Mucosa of descending colon (tissue), 3 donors: ENCODE measurements around the gene WEE1. TPM values are rescaled to one million over a fixed set of nuclear protein-coding genes. Genes with fewer than 3 reads are reported as not detected.

Experiments
- ATAC-seq: fragments of 200-7000 bp; cut with Tn5 transposase; one replicate; pipeline ENCODE4 v1.9.1; 2020; ENCODE audit warnings: mild to moderate bottlenecking, moderate library complexity
- DNase-seq, 3 donors: peaks; one replicate each; pipeline ENCODE4 v3.0.0-alpha.2; 2020
- H3K36me3 ChIP-seq: fragments of 200-600 bp; one replicate; pipeline ENCODE4 v1.8.0; 2021; ENCODE audit warnings: low read depth, mild to moderate bottlenecking
- H3K4me1 ChIP-seq: fragments of 200-600 bp; one replicate; pipeline ENCODE4 v1.8.0; 2021; ENCODE audit warnings: low read depth, mild to moderate bottlenecking
- H3K4me3 ChIP-seq: fragments of 200-600 bp; one replicate; pipeline ENCODE4 v1.8.0; 2021; ENCODE audit warnings: mild to moderate bottlenecking
- H3K9me3 ChIP-seq: fragments of 200-600 bp; one replicate; pipeline ENCODE4 v1.8.0; 2021; ENCODE audit warnings: mild to moderate bottlenecking
- intact Hi-C, 2 donors: fragments of 100-400 bp; cut with DNase I in 1 of 2; cut with micrococcal nuclease in 1 of 2; formaldehyde crosslinking; loops; one replicate each; pipeline versions ENCODE4 v1.11.0 to v1.11.1; 2022; cut with DNase I, micrococcal nuclease
- total RNA-seq, 3 donors: library from RNA; stranded (reverse); fragmentation: NEBNext Ultra II Directional in 2 of 3; extraction: Animal tissue kit (Norgen Biotek cat#: 25700) in 2 of 3; gene quantifications; one replicate each; pipeline versions ENCODE4 v1.2.1 to v1.2.4, GENCODE V29; 2021 to 2023
- TF ChIP-seq, protein P1 (sequence below): fragments of 200-600 bp; IDR thresholded peaks from one replicate; pipeline ENCODE4 v1.8.0; 2022; ENCODE audit warnings: antibody characterized with exemption, mild to moderate bottlenecking
- donor health status: DM: no; HTN: no; CAD: no; lungs with moderate emphysema.
- donor health status: DM: no; HTN: no; CAD: no.
- donor health status: DM: no; HTN: yes; CAD: no.

WEE1 gene
- total RNA-seq, 3 donors from 2014 or later, result 17.5 to 33.6 (median 18.0) TPM

DNA sequence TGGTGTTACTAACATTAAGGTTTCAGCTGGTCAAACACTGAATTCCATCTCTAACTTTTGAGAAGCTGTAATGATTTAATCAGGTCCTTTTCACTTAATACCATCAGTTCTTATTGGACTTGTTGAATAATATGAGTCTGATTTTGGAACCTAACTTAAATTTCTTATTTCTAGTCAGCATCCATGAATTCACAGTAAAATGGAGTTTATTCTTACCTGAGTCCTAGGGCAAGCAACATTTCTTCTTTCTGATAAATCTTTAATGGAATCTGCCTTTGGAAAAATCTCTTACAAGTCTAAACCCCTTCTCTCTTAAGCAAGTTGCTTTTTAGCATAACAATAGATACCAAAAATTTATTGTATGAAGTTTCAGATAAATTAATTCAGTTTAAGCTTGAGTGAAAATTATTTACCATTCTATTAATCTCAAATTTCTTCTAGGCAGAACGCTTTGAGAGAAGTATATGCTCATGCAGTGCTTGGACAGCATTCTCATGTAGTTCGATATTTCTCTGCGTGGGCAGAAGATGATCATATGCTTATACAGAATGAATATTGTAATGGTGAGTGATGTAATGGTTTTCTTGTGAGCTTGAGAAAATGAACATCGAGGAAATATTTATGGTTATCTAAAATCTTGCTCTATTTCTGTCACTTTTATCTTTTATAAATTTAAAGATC is 3.4 kb downstream of the WEE1 start:
- no peaks in the 10 kb centered on the region for H3K9me3 ChIP-seq
- peaks cover 3% of the 10 kb centered on the region for H3K36me3 ChIP-seq
- DNase-seq, result no peak
- H3K4me1 ChIP-seq, result peaks cover 15% of the 10 kb centered on the region
- no peak overlapping the region for H3K4me3 ChIP-seq
- TF ChIP-seq, protein P1, sequence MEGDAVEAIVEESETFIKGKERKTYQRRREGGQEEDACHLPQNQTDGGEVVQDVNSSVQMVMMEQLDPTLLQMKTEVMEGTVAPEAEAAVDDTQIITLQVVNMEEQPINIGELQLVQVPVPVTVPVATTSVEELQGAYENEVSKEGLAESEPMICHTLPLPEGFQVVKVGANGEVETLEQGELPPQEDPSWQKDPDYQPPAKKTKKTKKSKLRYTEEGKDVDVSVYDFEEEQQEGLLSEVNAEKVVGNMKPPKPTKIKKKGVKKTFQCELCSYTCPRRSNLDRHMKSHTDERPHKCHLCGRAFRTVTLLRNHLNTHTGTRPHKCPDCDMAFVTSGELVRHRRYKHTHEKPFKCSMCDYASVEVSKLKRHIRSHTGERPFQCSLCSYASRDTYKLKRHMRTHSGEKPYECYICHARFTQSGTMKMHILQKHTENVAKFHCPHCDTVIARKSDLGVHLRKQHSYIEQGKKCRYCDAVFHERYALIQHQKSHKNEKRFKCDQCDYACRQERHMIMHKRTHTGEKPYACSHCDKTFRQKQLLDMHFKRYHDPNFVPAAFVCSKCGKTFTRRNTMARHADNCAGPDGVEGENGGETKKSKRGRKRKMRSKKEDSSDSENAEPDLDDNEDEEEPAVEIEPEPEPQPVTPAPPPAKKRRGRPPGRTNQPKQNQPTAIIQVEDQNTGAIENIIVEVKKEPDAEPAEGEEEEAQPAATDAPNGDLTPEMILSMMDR, result no peak
- intact Hi-C loops, result loop anchor here in 1 of 2 donors (10.0 kb wide), 1 partner anchor 52 kb away; no protein-coding TSS in a partner anchor
- ATAC-seq, result no peak

GRCh38 chr11:9577556-9577955 is 4.1 kb downstream of the WEE1 start:
- no peak for ATAC-seq
- intact Hi-C loops, result loop anchor here in 1 of 2 donors (10.0 kb wide), 1 partner anchor 53 kb away; no protein-coding TSS in a partner anchor
- H3K36me3 ChIP-seq, result peaks cover 3% of the 10 kb centered on the region
- DNase-seq, result no peak
- no peak overlapping the region for H3K4me3 ChIP-seq
- no peaks in the 10 kb centered on the region for H3K9me3 ChIP-seq
- H3K4me1 ChIP-seq, result peaks cover 8% of the 10 kb centered on the region
- TF ChIP-seq, protein P1, result no peak

DNA sequence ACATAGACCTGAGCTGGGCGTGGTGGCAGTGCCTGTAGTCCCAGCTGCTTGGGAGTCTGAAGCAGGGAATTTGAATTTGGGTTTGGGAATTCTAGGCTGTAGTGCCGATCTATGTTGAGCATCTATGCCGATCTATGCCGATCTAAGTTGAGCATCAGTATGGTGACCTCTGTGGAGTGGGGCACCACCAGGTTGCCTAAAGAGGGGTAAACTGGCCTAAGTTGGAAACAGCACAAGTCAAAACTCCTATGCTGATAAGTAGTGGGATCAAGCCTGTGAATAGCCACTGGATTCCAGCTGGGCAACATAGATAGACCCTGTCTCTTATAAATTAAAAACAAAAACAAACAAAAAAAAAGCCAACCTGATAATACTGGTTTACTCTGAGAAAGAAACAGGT is 7.4 kb downstream of the WEE1 start:
- DNase-seq (no peak), ATAC-seq (no peak)
- H3K36me3 ChIP-seq, result no peaks in the 10 kb centered on the region

DNA sequence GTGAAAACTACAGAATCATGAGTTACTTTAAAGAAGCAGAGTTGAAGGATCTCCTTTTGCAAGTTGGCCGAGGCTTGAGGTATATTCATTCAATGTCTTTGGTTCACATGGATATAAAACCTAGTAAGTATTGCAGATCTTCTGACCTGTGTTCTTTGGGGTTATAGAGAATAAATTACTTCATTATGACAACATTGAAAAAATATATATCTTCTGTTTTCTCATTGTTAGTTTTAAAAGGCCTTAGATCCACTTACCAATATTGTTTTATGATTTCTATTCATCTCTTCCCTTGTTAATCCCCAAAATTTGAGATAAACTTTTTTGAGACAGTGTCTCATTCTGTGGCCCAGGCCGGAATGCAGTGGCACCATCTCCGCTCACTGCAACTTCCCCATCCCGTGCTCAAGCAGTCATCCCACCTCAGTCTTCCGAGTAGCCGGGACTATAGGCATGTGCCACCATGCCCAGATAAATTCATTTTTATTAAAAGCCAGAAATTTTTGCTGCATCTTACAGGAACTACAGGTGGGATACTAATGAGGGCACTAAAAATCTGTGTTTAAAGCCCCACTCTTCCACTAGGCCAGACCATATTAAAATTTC is 8.2 kb downstream of the WEE1 start:
- Histone ChIP-seq H3K9me3 (no peaks in the 10 kb centered on the region), H3K4me1 (peaks cover 4% of the 10 kb centered on the region), H3K4me3 (no peak overlapping the region), H3K36me3 (no peaks in the 10 kb centered on the region)
- DNase-seq, result no peak
- ATAC-seq, result no peak
- intact Hi-C loops, result no loop called here
- TF ChIP-seq, protein P1, result no peak

More for the DNA sequence above, 7.4 kb downstream of the WEE1 start:
- TF ChIP-seq, protein P1, result no peak
- Histone ChIP-seq H3K4me3 (no peak overlapping the region), H3K4me1 (peaks cover 8% of the 10 kb centered on the region), H3K9me3 (no peaks in the 10 kb centered on the region)
- intact Hi-C loops, result no loop called here

GRCh38 chr11:9590717-9591116 is 17.2 kb downstream of the WEE1 start:
- TF ChIP-seq, protein P1, result no peak
- intact Hi-C loops, result no loop called here
- H3K4me3 ChIP-seq, result no peak overlapping the region
- no peak for ATAC-seq
- no peaks in the 10 kb centered on the region for H3K9me3 ChIP-seq
- H3K36me3 ChIP-seq, result no peaks in the 10 kb centered on the region
- DNase-seq, result no peak
- no peaks in the 10 kb centered on the region for H3K4me1 ChIP-seq
